GM21528 (cell line): ENCODE results near the gene DLGAP3.

ENCODE experiments used
- ATAC-seq: cut with Tn5 transposase; IDR thresholded peaks from one replicate; pipeline ENCODE4 v1.9.1; 2021; ENCODE audit warnings: mild to moderate bottlenecking, moderate library complexity; ENCODE audit not compliant: unreplicated experiment, low FRiP score

DLGAP3 gene

GRCh38 chr1:34905098-34905459 lies 24.4 kb downstream of the DLGAP3 start:
- no peak for ATAC-seq

- ATAC-seq = no peak
These were observed 25.0 kb downstream of the DLGAP3 start for GRCh38 chr1:34904236-34905097.

DNA sequence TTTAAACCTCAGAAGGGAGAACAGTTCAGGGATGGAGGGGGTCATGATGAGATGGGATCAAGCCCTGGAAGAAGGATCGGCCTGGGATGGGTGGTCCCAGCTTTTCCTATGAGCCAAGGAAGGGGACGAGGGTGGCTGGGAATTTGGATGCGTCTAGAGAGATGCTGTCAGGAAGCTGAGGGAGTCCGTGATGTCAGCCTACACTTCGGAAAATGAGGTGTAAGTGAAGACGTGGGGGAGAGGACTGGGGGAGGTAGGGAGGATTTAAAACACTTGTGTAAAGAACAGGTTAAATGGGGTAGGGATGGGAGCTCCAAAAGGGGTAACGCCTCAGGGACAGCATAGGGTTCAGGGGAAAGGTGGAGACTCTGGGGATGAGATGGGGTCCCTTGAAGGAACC lies 27.5 kb downstream of the DLGAP3 start:
- ATAC-seq = no peak

DNA sequence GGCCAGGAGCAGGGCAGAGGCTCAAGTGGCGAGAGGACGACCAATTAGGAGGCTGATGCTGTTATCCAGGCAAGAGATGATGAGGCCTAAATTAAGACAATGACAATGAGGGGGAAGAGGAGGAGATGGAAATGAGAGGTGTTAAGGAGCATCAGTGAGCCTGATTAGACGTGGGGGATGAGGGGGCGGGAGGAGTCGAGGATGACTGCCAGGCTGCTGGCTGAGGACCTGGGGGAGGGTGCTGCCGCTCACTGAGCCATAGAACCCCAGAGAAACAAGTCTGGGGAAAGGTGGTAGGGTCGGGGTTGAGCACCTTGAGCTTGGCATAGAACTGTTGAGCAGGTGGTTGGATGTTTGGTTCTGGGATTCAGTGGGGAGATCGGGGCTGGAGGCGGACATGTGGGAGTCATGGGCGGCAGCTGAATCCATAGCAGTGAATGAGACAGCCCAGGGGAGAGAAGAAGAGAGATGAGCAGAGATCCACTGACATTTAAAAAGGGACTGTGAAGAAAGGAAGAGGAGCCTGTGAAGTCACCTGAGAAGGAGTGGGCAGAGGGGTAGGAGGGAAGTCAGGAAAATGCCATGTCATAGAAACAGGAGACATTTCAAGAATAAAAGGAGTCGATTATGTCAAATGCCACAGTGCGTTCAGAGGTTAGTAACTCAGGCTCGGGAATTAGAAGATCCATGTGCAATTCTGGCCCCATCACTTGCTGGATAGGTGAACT lies 28.5 kb downstream of the DLGAP3 start:
- ATAC-seq = no peak

GRCh38 chr1:34899906-34900305 lies 29.5 kb downstream of the DLGAP3 start:
- no peak for ATAC-seq

DNA sequence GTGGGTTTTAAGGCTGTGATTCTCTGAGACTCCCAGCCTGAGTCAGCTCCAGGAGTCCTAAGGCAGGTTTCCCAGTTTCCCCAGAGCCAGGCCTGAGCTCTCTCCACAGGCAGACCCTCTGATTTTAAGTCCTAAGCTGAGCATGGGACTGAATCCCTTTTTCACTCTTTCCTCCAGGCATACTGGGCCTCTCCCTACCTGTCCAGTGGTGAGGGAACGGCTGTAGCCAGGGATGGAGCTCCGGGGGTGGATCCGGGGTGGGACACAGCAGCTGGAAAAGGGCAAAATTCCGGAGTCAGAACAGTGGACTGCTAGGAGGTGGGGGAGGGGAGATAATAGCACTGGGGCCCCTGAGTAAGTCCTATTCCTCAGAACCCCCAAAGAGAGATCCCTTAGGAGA lies 30.0 kb downstream of the DLGAP3 start:
- no peak for ATAC-seq

DNA sequence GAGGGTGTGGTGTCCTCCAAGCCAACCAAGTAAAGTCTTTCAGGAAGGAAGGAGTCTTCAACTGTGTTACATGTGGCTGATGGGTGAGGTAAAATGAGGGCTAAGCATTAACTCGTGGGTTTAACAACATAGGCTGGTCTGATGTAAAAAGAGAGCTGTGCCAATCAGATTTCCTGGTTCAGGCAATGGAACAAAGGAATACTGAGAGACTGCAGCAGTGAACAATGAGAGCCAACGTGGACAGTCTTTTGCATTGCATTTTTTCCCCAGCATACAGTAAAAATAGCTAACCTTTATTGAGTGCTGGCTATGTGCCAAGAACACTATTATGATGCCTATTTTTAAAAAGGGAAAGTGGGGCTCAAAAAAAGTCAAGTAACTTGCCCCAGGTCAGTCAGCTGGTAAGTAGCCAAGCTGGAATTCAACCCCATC lies 31.1 kb downstream of the DLGAP3 start:
- no peak for ATAC-seq

- no peak for ATAC-seq
These were observed 32.8 kb downstream of the DLGAP3 start for GRCh38 chr1:34896612-34897011.

DNA sequence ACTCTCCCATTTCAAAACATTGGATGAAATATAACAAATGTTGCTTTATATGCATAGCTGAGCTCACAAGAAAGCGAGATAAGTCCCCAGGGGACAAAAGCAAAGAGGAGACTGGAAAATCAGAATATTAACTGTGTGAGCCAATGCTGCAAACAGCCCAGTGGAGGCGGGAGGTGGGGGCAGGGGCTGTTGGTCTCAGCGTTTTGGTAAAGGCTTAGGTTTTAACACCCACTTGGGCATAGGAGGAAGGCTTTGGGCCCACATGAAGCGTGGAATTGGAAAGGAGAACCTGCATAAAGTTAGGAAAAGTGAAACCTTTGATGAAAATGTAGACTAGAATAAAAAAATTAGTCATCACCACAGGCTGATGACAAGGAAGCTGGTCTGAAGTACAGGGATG lies 39.7 kb downstream of the DLGAP3 start:
- ATAC-seq = no peak

DNA sequence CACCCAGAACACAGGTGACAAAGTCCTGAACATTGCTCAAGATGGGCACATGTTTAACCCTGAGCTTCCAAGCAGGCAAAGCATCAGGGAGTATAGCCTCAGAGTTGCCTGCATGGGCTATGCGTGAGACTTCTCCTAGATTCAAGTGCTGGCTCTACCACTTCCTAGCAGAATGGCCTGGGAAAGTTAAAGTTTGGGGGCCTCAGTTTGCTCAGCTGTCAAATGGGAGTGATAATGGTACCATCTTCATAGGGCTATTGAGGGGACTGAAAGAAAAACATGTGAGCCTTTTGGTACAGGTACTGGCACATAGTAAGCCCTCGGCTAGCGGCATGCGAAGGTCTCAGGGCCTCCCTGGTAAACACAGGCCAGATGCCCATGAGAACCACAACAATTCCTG lies 41.9 kb downstream of the DLGAP3 start:
- ATAC-seq = no peak

GRCh38 chr1:34885405-34886247 lies 43.8 kb downstream of the DLGAP3 start:
- ATAC-seq = no peak

DNA sequence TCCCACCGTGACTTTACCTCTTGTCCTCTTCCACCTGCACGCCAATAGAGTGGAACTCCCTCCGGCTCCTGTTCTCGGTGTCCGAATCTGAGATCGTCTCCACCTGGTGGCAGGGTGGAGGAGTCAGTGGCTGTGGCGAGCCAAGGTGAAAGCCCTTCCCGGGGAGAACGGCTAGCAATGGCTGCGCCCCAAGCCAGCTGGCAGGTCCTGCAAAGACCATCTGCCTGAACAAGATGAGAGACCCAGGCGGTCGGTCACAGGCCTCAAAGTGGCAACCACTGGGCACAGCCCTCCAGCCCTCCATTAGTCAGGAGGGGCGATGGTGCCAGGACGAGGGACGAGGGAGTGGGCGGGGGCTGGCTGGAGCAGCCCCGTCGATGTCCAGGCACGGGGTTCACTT lies 44.5 kb downstream of the DLGAP3 start:
- no peak for ATAC-seq

DNA sequence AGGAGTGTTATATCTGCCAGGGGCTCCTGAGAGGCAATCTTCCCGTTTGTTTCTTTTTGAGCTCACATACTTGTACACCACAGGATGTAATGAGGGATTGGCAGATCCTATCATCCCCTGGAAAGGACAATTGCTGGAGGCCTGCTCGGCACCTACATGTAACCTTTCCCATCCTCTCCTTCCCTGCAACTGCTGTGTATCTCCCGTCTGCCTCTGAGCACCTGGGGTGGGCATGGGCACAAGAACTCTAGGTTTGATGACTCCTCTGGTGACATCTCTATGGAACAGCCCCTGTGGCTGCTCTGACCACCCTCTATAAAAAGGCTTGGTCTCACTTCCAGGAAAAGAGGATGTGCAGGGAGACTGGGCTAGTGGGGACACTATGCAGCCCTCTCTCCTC lies 44.9 kb downstream of the DLGAP3 start:
- ATAC-seq = no peak

DNA sequence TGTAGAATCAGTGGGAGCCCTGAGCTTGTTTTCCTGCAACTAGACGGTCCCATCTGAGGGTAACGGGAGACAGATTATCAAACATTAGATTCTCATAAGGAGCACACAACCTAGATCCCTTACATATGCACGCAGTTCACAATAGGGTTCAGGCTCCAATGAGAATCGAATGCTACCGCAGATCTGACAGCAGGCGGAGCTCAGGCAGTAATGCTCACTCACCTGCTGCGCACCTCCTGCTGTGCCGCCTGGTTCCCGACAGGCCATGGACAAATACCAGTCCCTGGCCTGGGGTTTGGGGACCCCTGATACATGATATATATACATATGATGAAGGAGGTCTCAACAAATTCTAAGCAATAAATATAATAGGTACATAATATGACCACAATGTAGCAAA lies 50.2 kb downstream of the DLGAP3 start:
- ATAC-seq = no peak

- no peak for ATAC-seq
These were observed 53.0 kb downstream of the DLGAP3 start for GRCh38 chr1:34876406-34876805.

DNA sequence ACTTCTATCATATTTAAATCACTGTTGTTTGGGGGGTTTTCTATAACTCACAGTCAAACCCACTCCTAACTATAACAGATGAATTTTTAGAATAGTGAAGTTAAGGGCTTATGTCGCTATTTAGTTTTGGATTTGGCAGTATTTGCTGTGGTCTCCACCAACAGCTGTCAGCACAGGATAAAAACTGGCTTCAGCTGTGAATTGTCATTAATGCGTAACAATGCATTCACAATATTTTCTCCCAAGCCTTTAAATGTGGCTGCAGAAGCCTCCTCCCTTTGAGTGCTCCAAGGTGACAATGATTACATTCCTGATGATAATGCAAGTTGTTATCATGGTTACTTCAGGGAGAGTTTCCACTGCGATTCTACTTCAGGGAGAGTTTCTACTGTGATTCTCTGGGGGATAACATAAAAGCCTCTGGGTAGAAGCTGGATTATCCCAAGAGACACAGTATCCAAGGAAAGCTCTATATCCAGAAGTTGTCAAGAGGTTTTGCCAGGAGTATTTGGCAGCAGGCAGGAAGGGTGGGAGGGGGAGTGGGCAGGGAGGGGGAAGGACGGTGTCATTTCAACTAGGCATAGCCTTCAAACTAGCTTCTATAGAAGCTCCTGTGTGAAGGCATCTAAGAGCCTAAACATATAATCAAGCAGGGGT lies 55.0 kb downstream of the DLGAP3 start:
- ATAC-seq = no peak

- ATAC-seq = no peak
These were observed 57.3 kb downstream of the DLGAP3 start for GRCh38 chr1:34872133-34872503.

- no peak for ATAC-seq
These were observed 57.9 kb downstream of the DLGAP3 start for GRCh38 chr1:34871443-34872132.

DNA sequence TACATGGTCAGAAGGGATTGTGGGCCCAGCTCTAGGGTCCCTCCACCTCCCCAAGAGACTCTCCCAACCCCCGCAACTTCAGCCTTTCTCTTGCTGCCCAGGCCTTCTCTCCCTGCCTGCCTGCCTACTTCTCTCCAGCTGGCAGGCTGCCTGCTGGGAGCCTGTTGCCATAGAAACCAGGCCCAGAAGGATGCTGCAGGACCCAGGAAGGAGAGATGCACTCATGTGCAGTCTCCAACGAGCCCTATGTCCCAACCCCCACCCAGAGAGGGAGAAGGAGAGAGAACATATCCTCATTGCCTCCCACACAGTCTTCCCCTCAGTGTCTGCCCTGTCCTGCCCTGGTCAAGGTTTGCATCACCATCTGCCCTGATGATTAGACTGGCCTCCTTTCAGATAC lies 59.1 kb downstream of the DLGAP3 start:
- ATAC-seq = no peak

GRCh38 chr1:34869760-34870159 lies 59.7 kb downstream of the DLGAP3 start:
- ATAC-seq = no peak
